ENCODE measurements around the gene ZNHIT2. TPM values are rescaled to one million over a fixed set of nuclear protein-coding genes. Genes with fewer than 3 reads are reported as not detected.
A peak's percentile ranks its signal among the peaks of the same experiment; 100 is the strongest.

Gene ZNHIT2
- total and polyA plus RNA-seq, 2 experiments from 2014 or later: 17.7 to 18.1 TPM

DNA sequence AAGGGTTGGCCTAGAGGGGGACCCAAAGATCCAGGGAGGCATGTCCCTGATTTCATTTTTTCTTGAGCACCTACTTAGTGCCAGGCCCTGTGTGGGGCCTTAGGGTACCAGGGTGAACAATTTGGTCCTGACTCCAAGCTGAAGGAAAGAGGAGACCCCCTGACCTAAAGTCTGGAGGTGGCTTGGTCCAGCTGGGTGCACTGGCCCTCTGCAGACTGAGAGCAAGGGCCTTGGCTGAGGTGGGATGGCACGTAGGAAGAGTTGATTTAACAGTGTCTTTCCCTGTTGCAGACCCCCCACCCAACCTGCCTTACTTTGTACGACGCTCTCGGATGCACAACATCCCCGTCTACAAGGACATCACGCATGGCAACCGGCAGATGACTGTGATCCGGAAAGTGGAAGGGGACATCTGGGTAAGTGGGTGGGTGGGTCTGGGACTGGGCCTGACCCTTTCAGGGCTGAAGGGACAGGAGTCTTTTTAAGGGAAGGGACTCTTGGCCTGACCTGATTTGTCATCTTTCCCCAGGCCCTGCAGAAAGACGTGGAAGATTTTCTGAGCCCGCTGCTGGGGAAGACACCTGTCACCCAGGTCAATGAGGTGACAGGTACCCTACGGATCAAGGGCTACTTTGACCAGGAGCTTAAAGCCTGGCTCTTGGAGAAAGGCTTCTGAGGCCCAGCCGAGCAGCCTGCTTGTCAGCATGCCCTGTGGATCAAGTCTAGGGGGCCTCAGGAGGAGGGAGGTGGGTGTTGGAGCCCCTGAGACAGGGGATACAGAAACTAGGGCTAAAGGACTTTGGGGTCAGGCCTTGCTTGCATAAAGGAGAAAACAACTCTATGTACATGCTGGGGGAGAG is 7.9 kb upstream of the ZNHIT2 start:
- TF ChIP-seq EZH2 (IDR thresholded peaks at IDR 0.05; ENCODE audit: low read depth, unreplicated experiment) (no peak), JUNB (IDR thresholded peaks at IDR 0.05; ENCODE audit: unreplicated experiment) (no peak)
- TF ChIP-seq, protein P1, sequence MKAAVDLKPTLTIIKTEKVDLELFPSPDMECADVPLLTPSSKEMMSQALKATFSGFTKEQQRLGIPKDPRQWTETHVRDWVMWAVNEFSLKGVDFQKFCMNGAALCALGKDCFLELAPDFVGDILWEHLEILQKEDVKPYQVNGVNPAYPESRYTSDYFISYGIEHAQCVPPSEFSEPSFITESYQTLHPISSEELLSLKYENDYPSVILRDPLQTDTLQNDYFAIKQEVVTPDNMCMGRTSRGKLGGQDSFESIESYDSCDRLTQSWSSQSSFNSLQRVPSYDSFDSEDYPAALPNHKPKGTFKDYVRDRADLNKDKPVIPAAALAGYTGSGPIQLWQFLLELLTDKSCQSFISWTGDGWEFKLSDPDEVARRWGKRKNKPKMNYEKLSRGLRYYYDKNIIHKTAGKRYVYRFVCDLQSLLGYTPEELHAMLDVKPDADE (IDR thresholded peaks at IDR 0.05): no peak

DNA sequence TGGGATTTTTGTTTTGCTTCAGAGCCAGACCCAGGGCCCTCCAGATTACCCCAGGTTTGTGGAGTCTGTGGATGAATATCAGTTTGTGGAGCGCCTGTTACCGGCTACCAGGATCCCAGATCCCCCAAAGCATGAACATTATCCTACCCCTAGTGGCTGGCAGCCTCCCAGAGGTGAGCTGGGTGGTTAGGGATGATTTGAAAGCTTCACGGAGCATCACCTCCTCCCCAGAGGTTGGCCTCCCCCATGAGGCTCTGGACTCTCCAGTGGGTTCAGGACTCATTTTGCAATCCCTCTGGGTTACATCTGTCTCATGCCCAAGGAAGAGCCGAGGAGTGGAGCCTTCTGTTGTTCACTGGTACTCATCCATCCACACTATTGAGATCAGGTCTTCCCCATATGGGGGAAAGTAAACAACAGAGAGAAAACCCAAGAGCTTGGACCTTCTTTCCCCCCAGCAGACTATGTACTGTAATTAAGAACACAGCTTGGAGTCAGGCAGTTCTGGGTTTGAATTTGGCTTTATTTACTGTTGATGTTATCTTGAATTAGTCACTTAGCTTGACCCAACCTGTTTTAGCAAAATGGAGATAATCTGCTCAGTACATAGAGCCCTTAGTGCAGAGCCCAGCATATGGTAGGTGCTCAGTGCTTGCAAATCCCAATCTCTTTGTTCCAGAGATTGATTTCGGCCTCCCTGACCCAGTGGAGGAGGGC is 7.1 kb upstream of the ZNHIT2 start:
- no peaks in the 10 kb centered on the region for H3K27me3 ChIP-seq (ENCODE audit: insufficient read depth)
- peaks cover 41% of the 10 kb centered on the region for H3K79me2 ChIP-seq (replicated peaks; ENCODE audit: insufficient read depth)
- peaks cover 20% of the 10 kb centered on the region for H3K36me3 ChIP-seq (ENCODE audit: insufficient read depth)
- H4K20me1 ChIP-seq (replicated peaks; ENCODE audit: insufficient read depth): peaks cover 10% of the 10 kb centered on the region
- TF ChIP-seq, protein P2, sequence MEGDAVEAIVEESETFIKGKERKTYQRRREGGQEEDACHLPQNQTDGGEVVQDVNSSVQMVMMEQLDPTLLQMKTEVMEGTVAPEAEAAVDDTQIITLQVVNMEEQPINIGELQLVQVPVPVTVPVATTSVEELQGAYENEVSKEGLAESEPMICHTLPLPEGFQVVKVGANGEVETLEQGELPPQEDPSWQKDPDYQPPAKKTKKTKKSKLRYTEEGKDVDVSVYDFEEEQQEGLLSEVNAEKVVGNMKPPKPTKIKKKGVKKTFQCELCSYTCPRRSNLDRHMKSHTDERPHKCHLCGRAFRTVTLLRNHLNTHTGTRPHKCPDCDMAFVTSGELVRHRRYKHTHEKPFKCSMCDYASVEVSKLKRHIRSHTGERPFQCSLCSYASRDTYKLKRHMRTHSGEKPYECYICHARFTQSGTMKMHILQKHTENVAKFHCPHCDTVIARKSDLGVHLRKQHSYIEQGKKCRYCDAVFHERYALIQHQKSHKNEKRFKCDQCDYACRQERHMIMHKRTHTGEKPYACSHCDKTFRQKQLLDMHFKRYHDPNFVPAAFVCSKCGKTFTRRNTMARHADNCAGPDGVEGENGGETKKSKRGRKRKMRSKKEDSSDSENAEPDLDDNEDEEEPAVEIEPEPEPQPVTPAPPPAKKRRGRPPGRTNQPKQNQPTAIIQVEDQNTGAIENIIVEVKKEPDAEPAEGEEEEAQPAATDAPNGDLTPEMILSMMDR (conservative IDR thresholded peaks at IDR 0.05; ENCODE audit: low read depth in 2 of 2): no peak
- no peak for TF ChIP-seq EZH2phosphoT487 (IDR thresholded peaks at IDR 0.05; ENCODE audit: unreplicated experiment)
- TF ChIP-seq EZH2 (IDR thresholded peaks at IDR 0.05; ENCODE audit: low read depth, unreplicated experiment): no peak
- no peak for TF ChIP-seq ZNF114 (CRISPR knock-in tag; IDR thresholded peaks at IDR 0.05)
- no peak for TF ChIP-seq ZNF331 (CRISPR knock-in tag; IDR thresholded peaks at IDR 0.05; ENCODE audit: low read depth)
- no peak for TF ChIP-seq NANOG (IDR thresholded peaks at IDR 0.05; ENCODE audit: borderline replicate concordance)
- no peaks in the 10 kb centered on the region; the same call in 2 of the 3 replicates for H3K9me3 Mint-ChIP-seq
- peaks cover 73% of the 10 kb centered on the region for H3K36me3 Mint-ChIP-seq (ENCODE audit: low read depth)
- no peak overlapping the region; the same call in 1 of the 2 replicates for H3K27ac Mint-ChIP-seq
- peaks cover 11% of the 10 kb centered on the region for H3K27me3 Mint-ChIP-seq (ENCODE audit: insufficient read depth, low read depth, poor library complexity)
- H3K9me2 ChIP-seq (ENCODE audit: insufficient read depth): no peaks in the 10 kb centered on the region
- no peak overlapping the region for H2AFZ ChIP-seq
- H3K4me3 Mint-ChIP-seq: peak overlapping the region; percentile 52
- H3K4me2 ChIP-seq: no peak overlapping the region
- peaks cover 27% of the 10 kb centered on the region for H3F3A ChIP-seq (replicated peaks; ENCODE audit: low read depth)
- no peak overlapping the region for H3K27ac ChIP-seq (ENCODE audit: low read depth)
- H3K4me1 Mint-ChIP-seq: peaks cover 12% of the 10 kb centered on the region
- ATAC-seq (no peak), DNase-seq (ENCODE audit: low spot score) (no peak)
- H3K4me3 ChIP-seq: no peak overlapping the region
- peaks cover 11% of the 10 kb centered on the region for H3K4me1 ChIP-seq (ENCODE audit: insufficient read depth)

More for the DNA sequence above, 7.9 kb upstream of the ZNHIT2 start:
- no peak overlapping the region for H3K27ac ChIP-seq (ENCODE audit: low read depth)
- peaks cover 12% of the 10 kb centered on the region for H3K4me1 Mint-ChIP-seq
- H3K36me3 Mint-ChIP-seq (ENCODE audit: low read depth): peaks cover 65% of the 10 kb centered on the region
- no peak overlapping the region for H3K4me2 ChIP-seq
- no peak overlapping the region for H3K27ac Mint-ChIP-seq
- no peak overlapping the region for H2AFZ ChIP-seq
- H3K27me3 Mint-ChIP-seq (ENCODE audit: insufficient read depth, low read depth, poor library complexity): peaks cover 8% of the 10 kb centered on the region
- H3K27me3 ChIP-seq (ENCODE audit: insufficient read depth): no peaks in the 10 kb centered on the region
- H3K4me3 ChIP-seq: no peak overlapping the region
- peaks cover 12% of the 10 kb centered on the region for H3K36me3 ChIP-seq (ENCODE audit: insufficient read depth)
- no peak for DNase-seq (ENCODE audit: low spot score)
- peaks cover 11% of the 10 kb centered on the region for H3K4me1 ChIP-seq (ENCODE audit: insufficient read depth)
- ATAC-seq: no peak
- no peak overlapping the region for H3K4me3 Mint-ChIP-seq
- H4K20me1 ChIP-seq (replicated peaks; ENCODE audit: insufficient read depth): peaks cover 7% of the 10 kb centered on the region
- H3K9me3 Mint-ChIP-seq: no peaks in the 10 kb centered on the region; the same call in 2 of the 3 replicates
- no peaks in the 10 kb centered on the region for H3K9me2 ChIP-seq (ENCODE audit: insufficient read depth)
- H3F3A ChIP-seq (replicated peaks; ENCODE audit: low read depth): peaks cover 19% of the 10 kb centered on the region
- peaks cover 34% of the 10 kb centered on the region for H3K79me2 ChIP-seq (replicated peaks; ENCODE audit: insufficient read depth)

Data from GM23338 (cell line).